ENCODE results near the gene FBXO38.

- TF ChIP-seq, protein P1, sequence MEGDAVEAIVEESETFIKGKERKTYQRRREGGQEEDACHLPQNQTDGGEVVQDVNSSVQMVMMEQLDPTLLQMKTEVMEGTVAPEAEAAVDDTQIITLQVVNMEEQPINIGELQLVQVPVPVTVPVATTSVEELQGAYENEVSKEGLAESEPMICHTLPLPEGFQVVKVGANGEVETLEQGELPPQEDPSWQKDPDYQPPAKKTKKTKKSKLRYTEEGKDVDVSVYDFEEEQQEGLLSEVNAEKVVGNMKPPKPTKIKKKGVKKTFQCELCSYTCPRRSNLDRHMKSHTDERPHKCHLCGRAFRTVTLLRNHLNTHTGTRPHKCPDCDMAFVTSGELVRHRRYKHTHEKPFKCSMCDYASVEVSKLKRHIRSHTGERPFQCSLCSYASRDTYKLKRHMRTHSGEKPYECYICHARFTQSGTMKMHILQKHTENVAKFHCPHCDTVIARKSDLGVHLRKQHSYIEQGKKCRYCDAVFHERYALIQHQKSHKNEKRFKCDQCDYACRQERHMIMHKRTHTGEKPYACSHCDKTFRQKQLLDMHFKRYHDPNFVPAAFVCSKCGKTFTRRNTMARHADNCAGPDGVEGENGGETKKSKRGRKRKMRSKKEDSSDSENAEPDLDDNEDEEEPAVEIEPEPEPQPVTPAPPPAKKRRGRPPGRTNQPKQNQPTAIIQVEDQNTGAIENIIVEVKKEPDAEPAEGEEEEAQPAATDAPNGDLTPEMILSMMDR (conservative IDR thresholded peaks at IDR 0.05) = no peak
- TF ChIP-seq ZFX (IDR thresholded peaks at IDR 0.05) = no peak
Measured at GRCh38 chr5:148465381-148466235, 81.8 kb downstream of the FBXO38 start.
